Measurements from ENCODE around the gene TSHZ2. TPM values are rescaled to one million over a fixed set of nuclear protein-coding genes. Genes with fewer than 3 reads are reported as not detected.

TSHZ2 gene
- total and polyA plus RNA-seq, 2 donors (not counting 1 experiment from before 2014, with no cell fraction given) = 1.00 to 5.7 TPM

DNA sequence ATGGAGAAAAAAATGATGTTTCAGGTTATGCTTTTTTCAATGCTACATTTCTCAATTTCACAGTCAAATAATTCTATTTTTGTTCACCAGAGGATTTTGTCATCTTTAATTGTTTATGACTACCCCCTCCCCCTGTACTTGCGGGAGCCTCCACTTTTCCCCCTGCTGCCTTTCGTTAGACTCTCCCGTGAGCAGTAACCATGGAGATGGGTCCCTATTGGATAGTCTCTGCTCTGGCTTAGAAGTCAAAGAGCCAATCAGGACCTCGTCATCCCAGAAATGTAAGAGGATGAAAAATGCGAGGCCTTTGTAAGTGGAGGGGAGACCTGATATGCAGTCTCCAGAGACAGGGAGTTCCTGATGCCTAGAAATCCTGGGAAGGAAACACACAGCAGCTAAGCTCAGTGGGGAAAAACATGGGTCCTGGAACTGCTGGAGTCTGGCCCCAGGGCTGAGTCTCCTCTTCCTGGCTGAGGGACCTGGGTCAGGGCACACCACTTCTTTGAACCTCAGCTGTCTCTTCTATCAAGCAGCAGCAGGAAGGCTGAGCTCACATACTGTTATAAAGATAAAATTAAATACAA is 298.7 kb downstream of the TSHZ2 start:
- H3K9me3 ChIP-seq (ENCODE audit: control extremely low read depth in 1 of 3, control insufficient read depth in 2 of 3, insufficient read depth in 1 of 3, low read length in 2 of 3) = no peaks in the 10 kb centered on the region

DNA sequence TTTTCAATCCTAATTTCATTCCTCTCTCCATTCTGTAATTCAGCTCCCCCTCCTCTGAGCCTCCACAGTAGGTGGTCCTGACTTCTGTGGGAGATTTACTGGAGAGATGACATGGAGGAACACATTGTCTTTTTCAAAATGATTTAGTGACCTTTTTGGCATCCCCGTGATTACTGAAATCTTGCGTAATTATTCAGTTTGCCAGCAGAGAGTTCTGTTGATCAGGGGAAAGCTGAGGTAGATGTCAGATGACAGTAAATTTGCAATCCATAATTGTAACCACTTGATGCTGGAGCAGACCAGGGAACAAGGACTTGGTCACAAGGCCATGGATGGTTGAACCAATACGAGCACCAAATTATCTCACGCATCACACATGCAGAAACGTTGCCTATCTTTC is 302.2 kb downstream of the TSHZ2 start:
- Mint-ChIP-seq H3K27me3 (peaks cover 20% of the 10 kb centered on the region), H3K9me3 (ENCODE audit: insufficient read depth) (no peaks in the 10 kb centered on the region), H3K4me1 (no peaks in the 10 kb centered on the region), H3K4me3 (no peak overlapping the region), H3K27ac (no peak overlapping the region)
- WGBS (ENCODE audit: insufficient coverage) = 92% methylated on average over 5 of the region's 5 CpGs
- Histone ChIP-seq H3K4me2 (replicated peaks; ENCODE audit: low read depth, low read length, poor library complexity, severe bottlenecking) (no peak overlapping the region), H3K4me1 (ENCODE audit: control insufficient read depth in 2 of 2, insufficient read depth in 2 of 2, low read length in 2 of 2) (no peaks in the 10 kb centered on the region), H3K79me2 (ENCODE audit: control insufficient read depth, insufficient read depth, low read length) (no peaks in the 10 kb centered on the region), H4K20me1 (ENCODE audit: control insufficient read depth, insufficient read depth, low read length, poor library complexity, severe bottlenecking) (no peaks in the 10 kb centered on the region), H2AFZ (ENCODE audit: insufficient read depth, low read depth, low read length, poor library complexity, severe bottlenecking) (no peak overlapping the region), H3K27ac (ENCODE audit: low read length in 2 of 2) (no peak overlapping the region), H3K36me3 (replicated peaks in 1 of 2; ENCODE audit: control extremely low read depth in 1 of 2, control insufficient read depth in 1 of 2, extremely low read depth in 1 of 2, insufficient read depth in 2 of 2, low read length in 1 of 2) (no peaks in the 10 kb centered on the region), H3K9me3 (ENCODE audit: control extremely low read depth in 1 of 3, control insufficient read depth in 2 of 3, insufficient read depth in 1 of 3, low read length in 2 of 3) (no peaks in the 10 kb centered on the region), H3K4me3 (ENCODE audit: control extremely low read depth in 1 of 5, extremely low read depth in 1 of 5, insufficient read depth in 1 of 5, low read depth in 2 of 5, low read length in 4 of 5) (no peak overlapping the region), H3K27me3 (replicated peaks in 1 of 4; ENCODE audit: control extremely low read depth in 1 of 4, control insufficient read depth in 3 of 4, insufficient read depth in 4 of 4, low read length in 3 of 4) (no peaks in the 10 kb centered on the region), H3K9ac (ENCODE audit: low read length) (no peak overlapping the region)
- no peak for DNase-seq
- intact Hi-C loops (cut with micrococcal nuclease) = no loop called here
- ATAC-seq (ENCODE audit: low read depth) = no peak
- CTCF ChIA-PET = no interaction called here
- POLR2A ChIA-PET = no interaction called here
- TF ChIP-seq EZH2 (IDR thresholded peaks at IDR 0.05; ENCODE audit: borderline replicate concordance, insufficient read depth, low read depth, low read length, poor library complexity, severe bottlenecking) = no peak
- TF ChIP-seq, protein P1, sequence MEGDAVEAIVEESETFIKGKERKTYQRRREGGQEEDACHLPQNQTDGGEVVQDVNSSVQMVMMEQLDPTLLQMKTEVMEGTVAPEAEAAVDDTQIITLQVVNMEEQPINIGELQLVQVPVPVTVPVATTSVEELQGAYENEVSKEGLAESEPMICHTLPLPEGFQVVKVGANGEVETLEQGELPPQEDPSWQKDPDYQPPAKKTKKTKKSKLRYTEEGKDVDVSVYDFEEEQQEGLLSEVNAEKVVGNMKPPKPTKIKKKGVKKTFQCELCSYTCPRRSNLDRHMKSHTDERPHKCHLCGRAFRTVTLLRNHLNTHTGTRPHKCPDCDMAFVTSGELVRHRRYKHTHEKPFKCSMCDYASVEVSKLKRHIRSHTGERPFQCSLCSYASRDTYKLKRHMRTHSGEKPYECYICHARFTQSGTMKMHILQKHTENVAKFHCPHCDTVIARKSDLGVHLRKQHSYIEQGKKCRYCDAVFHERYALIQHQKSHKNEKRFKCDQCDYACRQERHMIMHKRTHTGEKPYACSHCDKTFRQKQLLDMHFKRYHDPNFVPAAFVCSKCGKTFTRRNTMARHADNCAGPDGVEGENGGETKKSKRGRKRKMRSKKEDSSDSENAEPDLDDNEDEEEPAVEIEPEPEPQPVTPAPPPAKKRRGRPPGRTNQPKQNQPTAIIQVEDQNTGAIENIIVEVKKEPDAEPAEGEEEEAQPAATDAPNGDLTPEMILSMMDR (IDR thresholded peaks at IDR 0.05) = no peak

More for the DNA sequence above, 298.7 kb downstream of the TSHZ2 start:
- H3K4me1 Mint-ChIP-seq = no peaks in the 10 kb centered on the region
- H3K4me3 ChIP-seq (ENCODE audit: control extremely low read depth in 1 of 5, extremely low read depth in 1 of 5, insufficient read depth in 1 of 5, low read depth in 2 of 5, low read length in 4 of 5) = no peak overlapping the region
- H3K4me3 Mint-ChIP-seq = no peak overlapping the region
- H3K79me2 ChIP-seq (ENCODE audit: control insufficient read depth, insufficient read depth, low read length) = no peaks in the 10 kb centered on the region
- no peaks in the 10 kb centered on the region for H3K27me3 ChIP-seq (replicated peaks in 1 of 4; ENCODE audit: control extremely low read depth in 1 of 4, control insufficient read depth in 3 of 4, insufficient read depth in 4 of 4, low read length in 3 of 4)
- POLR2A ChIA-PET = no interaction called here
- TF ChIP-seq, protein P1 (IDR thresholded peaks at IDR 0.05) = no peak
- no peak for TF ChIP-seq EZH2 (IDR thresholded peaks at IDR 0.05; ENCODE audit: borderline replicate concordance, insufficient read depth, low read depth, low read length, poor library complexity, severe bottlenecking)
- H3K9me3 Mint-ChIP-seq (ENCODE audit: insufficient read depth) = no peaks in the 10 kb centered on the region
- no peak overlapping the region for H2AFZ ChIP-seq (ENCODE audit: insufficient read depth, low read depth, low read length, poor library complexity, severe bottlenecking)
- 92% methylated on average over 4 of the region's 5 CpGs for WGBS (ENCODE audit: insufficient coverage)
- H3K4me1 ChIP-seq (ENCODE audit: control insufficient read depth in 2 of 2, insufficient read depth in 2 of 2, low read length in 2 of 2) = no peaks in the 10 kb centered on the region
- H3K27ac ChIP-seq (ENCODE audit: low read length in 2 of 2) = no peak overlapping the region
- no peak for DNase-seq
- H3K4me2 ChIP-seq (replicated peaks; ENCODE audit: low read depth, low read length, poor library complexity, severe bottlenecking) = no peak overlapping the region
- no peaks in the 10 kb centered on the region for H3K36me3 ChIP-seq (replicated peaks in 1 of 2; ENCODE audit: control extremely low read depth in 1 of 2, control insufficient read depth in 1 of 2, extremely low read depth in 1 of 2, insufficient read depth in 2 of 2, low read length in 1 of 2)
- peaks cover 17% of the 10 kb centered on the region for H3K27me3 Mint-ChIP-seq
- no peak overlapping the region for H3K27ac Mint-ChIP-seq
- no peaks in the 10 kb centered on the region for H4K20me1 ChIP-seq (ENCODE audit: control insufficient read depth, insufficient read depth, low read length, poor library complexity, severe bottlenecking)
- CTCF ChIA-PET = no interaction called here
- no peak for ATAC-seq (ENCODE audit: low read depth)
- intact Hi-C loops (cut with micrococcal nuclease) = no loop called here
- no peak overlapping the region for H3K9ac ChIP-seq (ENCODE audit: low read length)
